Right atrium auricular region (tissue), 2 donors: ENCODE measurements around the gene PTPRN2. TPM values are rescaled to one million over a fixed set of nuclear protein-coding genes. Genes with fewer than 3 reads are reported as not detected.
"Not testable (repeated sequence)": the region's sequence is repeated elsewhere in the genome, so short reads cannot be mapped to it uniquely, and the experiment has no call there.

Experiments used
- DNase-seq: peaks from one replicate; pipeline ENCODE4 v3.0.0-alpha.2; 2019; ENCODE audit warnings: low spot score
- H3K27ac ChIP-seq, 2 donors: fragments of 200-600 bp; sonication (generic); 1 replicate in 1 of 2; 2 replicates in 1 of 2; pipeline ENCODE4 v1.5.1; 2016 to 2019
- H3K27me3 ChIP-seq, 2 donors: fragments of 200-600 bp; sonication (generic); one replicate each; pipeline versions ENCODE4 v1.5.1 to v1.6.0; 2017 to 2019
- H3K36me3 ChIP-seq: fragments of 200-600 bp; sonication (generic); one replicate; pipeline ENCODE4 v1.5.1; 2016
- H3K4me1 ChIP-seq, 2 donors: fragments of 200-600 bp; sonication (generic); one replicate each; pipeline versions ENCODE4 v1.5.1 to v1.6.0; 2017 to 2019
- H3K4me3 ChIP-seq, 2 donors: fragments of 200-600 bp; sonication (generic); 1 replicate in 1 of 2; 2 replicates in 1 of 2; pipeline ENCODE4 v1.5.1; 2017 to 2019; ENCODE audit warnings: mild to moderate bottlenecking in 1 of 2, moderate library complexity in 1 of 2
- H3K9me3 ChIP-seq, 2 donors: fragments of 200-600 bp; sonication (generic); one replicate each; pipeline ENCODE4 v1.5.1; 2019
- CTCF ChIP-seq, 2 donors: fragments of 200-600 bp; sonication (generic); IDR thresholded peaks; one replicate each; pipeline ENCODE4 v1.5.1; 2019; ENCODE audit warnings: antibody characterized with exemption in 2 of 2
- total RNA-seq, 2 donors: library from RNA; depleted of rRNA; stranded (reverse); fragments of >200 nt; gene quantifications; one replicate each; pipeline ENCODE4 v1.1.0, GENCODE V29; 2016

PTPRN2 gene
- total RNA-seq, 2 donors from 2014 or later, result 2.6 to 2.7 TPM

- no peak overlapping the region for H3K4me3 ChIP-seq
- peak in 1 of 2 donors; percentile 23 for TF ChIP-seq CTCF (IDR thresholded peaks at IDR 0.05)
- DNase-seq, result no peak
- H3K27me3 ChIP-seq, result no peaks in the 10 kb centered on the region
- no peaks in the 10 kb centered on the region for H3K36me3 ChIP-seq
- H3K4me1 ChIP-seq, result no peaks in the 10 kb centered on the region
- H3K27ac ChIP-seq, result no peak overlapping the region
- H3K9me3 ChIP-seq, result peaks cover 0 to 7% of the 10 kb centered on the region in 2 donors
These were observed 233.7 kb downstream of the PTPRN2 start for GRCh38 chr7:158353606-158354570.

GRCh38 chr7:158351899-158352729 lies 235.5 kb downstream of the PTPRN2 start:
- not testable (repeated sequence) for H3K4me1 ChIP-seq, H3K36me3 ChIP-seq, H3K27ac ChIP-seq, H3K9me3 ChIP-seq, H3K4me3 ChIP-seq, DNase-seq, H3K27me3 ChIP-seq

- Histone ChIP-seq H3K27me3 (no peaks in the 10 kb centered on the region), H3K4me3 (no peak overlapping the region), H3K27ac (no peak overlapping the region), H3K9me3 (peaks cover 0 to 7% of the 10 kb centered on the region in 2 donors), H3K4me1 (no peaks in the 10 kb centered on the region), H3K36me3 (no peaks in the 10 kb centered on the region)
- no peak for TF ChIP-seq CTCF (IDR thresholded peaks at IDR 0.05)
- no peak for DNase-seq
These were observed 236.1 kb downstream of the PTPRN2 start for GRCh38 chr7:158351481-158351880.

GRCh38 chr7:158351051-158351450 lies 236.6 kb downstream of the PTPRN2 start:
- Histone ChIP-seq H3K9me3 (peaks cover 0 to 7% of the 10 kb centered on the region in 2 donors), H3K4me1 (no peaks in the 10 kb centered on the region), H3K27me3 (no peaks in the 10 kb centered on the region), H3K36me3 (no peaks in the 10 kb centered on the region), H3K4me3 (no peak overlapping the region), H3K27ac (no peak overlapping the region)
- DNase-seq, result peak; percentile 30
- TF ChIP-seq CTCF (IDR thresholded peaks at IDR 0.05), result no peak

- peak; percentile 32 for DNase-seq
- no peak overlapping the region for H3K4me3 ChIP-seq
- no peak overlapping the region for H3K27ac ChIP-seq
- H3K27me3 ChIP-seq, result no peaks in the 10 kb centered on the region
- H3K4me1 ChIP-seq, result no peaks in the 10 kb centered on the region
- TF ChIP-seq CTCF (IDR thresholded peaks at IDR 0.05), result no peak
- H3K9me3 ChIP-seq, result peaks cover 0 to 7% of the 10 kb centered on the region in 2 donors
- no peaks in the 10 kb centered on the region for H3K36me3 ChIP-seq
These were observed 237.3 kb downstream of the PTPRN2 start for GRCh38 chr7:158350166-158350900.
